Trophoblast cell (in vitro differentiated cells and primary cell): ENCODE data around the gene FNDC3B.

Source experiments
- DNase-seq, 2 donors: peaks; one replicate each; pipeline ENCODE4 v3.0.0-alpha.2; 2016
- H2AFZ ChIP-seq: 2 replicates; pipeline ENCODE4 v1.6.1; 2013; ENCODE audit warnings: low read length, moderate library complexity, mild to moderate bottlenecking; ENCODE audit not compliant: insufficient read depth, poor library complexity
- H2AK5ac ChIP-seq: 2 replicates; pipeline ENCODE4 v1.6.1; 2013; ENCODE audit warnings: mild to moderate bottlenecking, low read length
- H2BK120ac ChIP-seq: 2 replicates; pipeline ENCODE4 v1.6.1; 2013; ENCODE audit warnings: low read length, mild to moderate bottlenecking, moderate library complexity; ENCODE audit not compliant: insufficient read depth, poor library complexity
- H2BK12ac ChIP-seq: 2 replicates; pipeline ENCODE4 v1.6.1; 2013; ENCODE audit warnings: mild to moderate bottlenecking, low read length, moderate library complexity
- H2BK5ac ChIP-seq: 2 replicates; pipeline ENCODE4 v1.6.1; 2013; ENCODE audit warnings: low read length, low read depth, moderate library complexity, mild to moderate bottlenecking; ENCODE audit not compliant: poor library complexity
- H3K14ac ChIP-seq: 2 replicates; pipeline ENCODE4 v1.6.1; 2013; ENCODE audit warnings: mild to moderate bottlenecking, low read length
- H3K18ac ChIP-seq: 2 replicates; pipeline ENCODE4 v1.6.1; 2013; ENCODE audit warnings: mild to moderate bottlenecking, low read length
- H3K23ac ChIP-seq: 2 replicates; pipeline ENCODE4 v1.6.1; 2013; ENCODE audit warnings: low read length
- H3K27ac ChIP-seq: 2 replicates; pipeline ENCODE4 v1.5.1; 2013; ENCODE audit warnings: low read depth, mild to moderate bottlenecking, inconsistent platforms, low read length, moderate library complexity
- H3K27me3 ChIP-seq: 2 replicates; pipeline ENCODE4 v1.6.1; 2013; ENCODE audit warnings: inconsistent platforms, mild to moderate bottlenecking, low read length, moderate library complexity; ENCODE audit not compliant: insufficient read depth
- H3K36me3 ChIP-seq, 2 experiments: 1 replicate in 1 of 2; 2 replicates in 1 of 2; pipeline ENCODE4 v1.6.1; 2013; ENCODE audit warnings: low read length in 2 of 2, mild to moderate bottlenecking in 2 of 2, moderate library complexity in 1 of 2; ENCODE audit not compliant: insufficient read depth in 2 of 2, control insufficient read depth in 1 of 2
- H3K4ac ChIP-seq: 2 replicates; pipeline ENCODE4 v1.6.1; 2013; ENCODE audit warnings: low read depth, mild to moderate bottlenecking, low read length, moderate library complexity
- H3K4me1 ChIP-seq, 2 experiments: 1 replicate in 1 of 2; 2 replicates in 1 of 2; pipeline ENCODE4 v1.6.1; 2013; ENCODE audit warnings: low read length in 2 of 2, mild to moderate bottlenecking in 2 of 2, moderate library complexity in 1 of 2; ENCODE audit not compliant: insufficient read depth in 2 of 2, control insufficient read depth in 1 of 2
- H3K4me2 ChIP-seq: 2 replicates; pipeline ENCODE4 v1.6.1; 2013; ENCODE audit warnings: inconsistent platforms, mild to moderate bottlenecking, low read length, moderate library complexity
- H3K4me3 ChIP-seq: 2 replicates; pipeline ENCODE4 v1.5.1; 2013; ENCODE audit warnings: mild to moderate bottlenecking, low read depth, low read length, inconsistent platforms
- H3K79me1 ChIP-seq: one replicate; pipeline ENCODE4 v1.6.1; 2013; ENCODE audit warnings: low read length
- H3K79me2 ChIP-seq: 2 replicates; pipeline ENCODE4 v1.6.1; 2013; ENCODE audit warnings: low read length, mild to moderate bottlenecking; ENCODE audit not compliant: control insufficient read depth, insufficient read depth, poor library complexity
- H3K9ac ChIP-seq: 2 replicates; pipeline ENCODE4 v1.6.1; 2013; ENCODE audit warnings: mild to moderate bottlenecking, low read length
- H3K9me3 ChIP-seq: 2 replicates; pipeline ENCODE4 v1.6.1; 2013; ENCODE audit warnings: low read depth, mild to moderate bottlenecking, control low read depth, inconsistent platforms, low read length; ENCODE audit not compliant: insufficient read depth
- H4K12ac ChIP-seq: 2 replicates; pipeline ENCODE4 v1.6.1; 2013; ENCODE audit warnings: low read depth, mild to moderate bottlenecking, low read length, moderate library complexity
- H4K8ac ChIP-seq: 2 replicates; pipeline ENCODE4 v1.6.1; 2013; ENCODE audit warnings: low read depth, mild to moderate bottlenecking, low read length, moderate library complexity
- H4K91ac ChIP-seq: one replicate; pipeline ENCODE4 v1.6.1; 2013; ENCODE audit warnings: low read depth, mild to moderate bottlenecking, low read length, moderate library complexity
- WGBS: extraction: QIAGEN DNeasy Blood & Tissue Kit; methylation state at CpG from one replicate; pipeline ENCODE4 v1.1.7; 2013; ENCODE audit warnings: missing lambda C conversion rate; ENCODE audit not compliant: insufficient read length, insufficient coverage; ENCODE audit errors: extremely low coverage; 5-methylcytosine and 5-hydroxymethylcytosine counted together

The FNDC3B gene

GRCh38 chr3:172148702-172149565 lies 109.6 kb downstream of the FNDC3B start:
- H3K18ac ChIP-seq = no peak overlapping the region
- WGBS = no CpG with 5 or more reads among the region's 3 CpGs
- H3K9ac ChIP-seq = no peak overlapping the region
- no peak overlapping the region for H2AK5ac ChIP-seq
- no peak overlapping the region for H2AFZ ChIP-seq
- no peaks in the 10 kb centered on the region for H3K27me3 ChIP-seq
- no peak overlapping the region for H4K91ac ChIP-seq
- no peak overlapping the region for H4K12ac ChIP-seq
- peaks cover 17 to 22% of the 10 kb centered on the region in 2 experiments for H3K4me1 ChIP-seq
- H3K4me3 ChIP-seq = no peak overlapping the region
- no peak overlapping the region for H4K8ac ChIP-seq
- no peak overlapping the region for H3K4me2 ChIP-seq
- no peak overlapping the region for H2BK120ac ChIP-seq
- peaks cover 8% of the 10 kb centered on the region for H3K79me2 ChIP-seq
- no peak overlapping the region for H2BK12ac ChIP-seq
- peak in 1 of 2 donors; percentile 56 for DNase-seq
- H3K14ac ChIP-seq = no peak overlapping the region
- H3K9me3 ChIP-seq = no peaks in the 10 kb centered on the region
- H3K36me3 ChIP-seq = peaks cover 0 to 4% of the 10 kb centered on the region in 2 experiments
- no peak overlapping the region for H3K27ac ChIP-seq
- no peak overlapping the region for H3K4ac ChIP-seq
- peaks cover 5% of the 10 kb centered on the region for H3K79me1 ChIP-seq
- H2BK5ac ChIP-seq = no peak overlapping the region
- no peak overlapping the region for H3K23ac ChIP-seq

GRCh38 chr3:172150268-172150667 lies 110.9 kb downstream of the FNDC3B start:
- no peaks in the 10 kb centered on the region for H3K27me3 ChIP-seq
- H2BK12ac ChIP-seq = no peak overlapping the region
- H2AFZ ChIP-seq = no peak overlapping the region
- H2BK5ac ChIP-seq = no peak overlapping the region
- no peak overlapping the region for H4K8ac ChIP-seq
- WGBS = no CpG with 5 or more reads among the region's 3 CpGs
- no peak overlapping the region for H3K4me3 ChIP-seq
- no peak overlapping the region for H2AK5ac ChIP-seq
- H2BK120ac ChIP-seq = no peak overlapping the region
- no peaks in the 10 kb centered on the region for H3K9me3 ChIP-seq
- H4K91ac ChIP-seq = no peak overlapping the region
- H3K23ac ChIP-seq = no peak overlapping the region
- H3K18ac ChIP-seq = no peak overlapping the region
- H3K4me2 ChIP-seq = no peak overlapping the region
- no peak overlapping the region for H3K4ac ChIP-seq
- H3K79me1 ChIP-seq = peaks cover 7% of the 10 kb centered on the region
- no peaks in the 10 kb centered on the region for H3K36me3 ChIP-seq
- H4K12ac ChIP-seq = no peak overlapping the region
- H3K14ac ChIP-seq = no peak overlapping the region
- H3K27ac ChIP-seq = no peak overlapping the region
- H3K4me1 ChIP-seq = peaks cover 20 to 27% of the 10 kb centered on the region in 2 experiments
- DNase-seq = no peak
- H3K79me2 ChIP-seq = peaks cover 7% of the 10 kb centered on the region
- no peak overlapping the region for H3K9ac ChIP-seq

- Histone ChIP-seq H3K18ac (no peak overlapping the region), H3K23ac (no peak overlapping the region), H2AFZ (no peak overlapping the region), H2AK5ac (no peak overlapping the region), H3K79me2 (peaks cover 7% of the 10 kb centered on the region), H3K27me3 (no peaks in the 10 kb centered on the region), H3K36me3 (no peaks in the 10 kb centered on the region), H3K9me3 (no peaks in the 10 kb centered on the region), H4K91ac (no peak overlapping the region), H4K8ac (no peak overlapping the region), H2BK5ac (no peak overlapping the region), H3K4me2 (no peak overlapping the region), H3K9ac (no peak overlapping the region), H3K4ac (no peak overlapping the region), H3K14ac (no peak overlapping the region), H3K4me3 (no peak overlapping the region), H2BK120ac (no peak overlapping the region), H3K4me1 (peaks cover 20 to 29% of the 10 kb centered on the region in 2 experiments), H3K27ac (no peak overlapping the region), H2BK12ac (no peak overlapping the region), H4K12ac (no peak overlapping the region), H3K79me1 (peaks cover 7% of the 10 kb centered on the region)
- no peak for DNase-seq
- WGBS = no CpG with 5 or more reads among the region's 5 CpGs
Measured at GRCh38 chr3:172150913-172151650, 111.7 kb downstream of the FNDC3B start.

GRCh38 chr3:172151651-172152649 lies 112.6 kb downstream of the FNDC3B start:
- H3K4me1 ChIP-seq = peaks cover 23 to 29% of the 10 kb centered on the region in 2 experiments
- no peak overlapping the region for H3K23ac ChIP-seq
- no peak overlapping the region for H2BK120ac ChIP-seq
- no peak for DNase-seq
- H3K27me3 ChIP-seq = no peaks in the 10 kb centered on the region
- peak overlapping the region; percentile 4 for H3K14ac ChIP-seq
- H3K4me2 ChIP-seq = no peak overlapping the region
- H2BK12ac ChIP-seq = peak overlapping the region; percentile 5
- H2AFZ ChIP-seq = no peak overlapping the region
- H3K4ac ChIP-seq = peak overlapping the region; percentile 95
- peak overlapping the region; percentile 20 for H4K91ac ChIP-seq
- H3K79me1 ChIP-seq = peaks cover 7% of the 10 kb centered on the region
- H3K9me3 ChIP-seq = no peaks in the 10 kb centered on the region
- H4K12ac ChIP-seq = no peak overlapping the region
- H3K36me3 ChIP-seq = peaks cover 0 to 2% of the 10 kb centered on the region in 2 experiments
- peak overlapping the region; percentile 74 for H4K8ac ChIP-seq
- peak overlapping the region; percentile 69 for H2BK5ac ChIP-seq
- WGBS = no CpG with 5 or more reads among the region's 14 CpGs
- peak overlapping the region; percentile 5 for H3K18ac ChIP-seq
- H3K4me3 ChIP-seq = no peak overlapping the region
- peak overlapping the region; percentile 15 for H2AK5ac ChIP-seq
- H3K9ac ChIP-seq = no peak overlapping the region
- peak overlapping the region; percentile 56 for H3K27ac ChIP-seq
- peaks cover 9% of the 10 kb centered on the region for H3K79me2 ChIP-seq
